ENCODE measurements around the gene ONECUT1.

DNA sequence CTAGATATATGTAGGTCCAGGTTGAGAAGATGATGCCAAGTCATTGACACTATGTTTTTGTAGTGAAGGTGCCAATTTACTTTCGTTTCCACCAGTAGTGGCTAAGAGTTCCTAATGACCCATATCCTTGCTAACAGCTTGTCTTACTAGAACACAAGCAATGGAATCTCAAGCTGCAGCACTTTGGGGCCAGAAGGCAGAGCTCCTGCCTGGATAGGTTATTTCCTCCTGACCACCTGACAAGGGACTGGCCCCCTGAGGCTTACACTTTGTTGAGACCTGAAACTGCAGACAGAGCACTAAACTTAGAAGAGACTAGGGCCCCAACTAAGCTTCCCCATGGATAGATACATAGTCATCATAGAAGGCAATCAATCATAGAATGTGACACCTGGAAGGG, 11.7 kb downstream of the ONECUT1 start:
- TF ChIP-seq, protein P1, sequence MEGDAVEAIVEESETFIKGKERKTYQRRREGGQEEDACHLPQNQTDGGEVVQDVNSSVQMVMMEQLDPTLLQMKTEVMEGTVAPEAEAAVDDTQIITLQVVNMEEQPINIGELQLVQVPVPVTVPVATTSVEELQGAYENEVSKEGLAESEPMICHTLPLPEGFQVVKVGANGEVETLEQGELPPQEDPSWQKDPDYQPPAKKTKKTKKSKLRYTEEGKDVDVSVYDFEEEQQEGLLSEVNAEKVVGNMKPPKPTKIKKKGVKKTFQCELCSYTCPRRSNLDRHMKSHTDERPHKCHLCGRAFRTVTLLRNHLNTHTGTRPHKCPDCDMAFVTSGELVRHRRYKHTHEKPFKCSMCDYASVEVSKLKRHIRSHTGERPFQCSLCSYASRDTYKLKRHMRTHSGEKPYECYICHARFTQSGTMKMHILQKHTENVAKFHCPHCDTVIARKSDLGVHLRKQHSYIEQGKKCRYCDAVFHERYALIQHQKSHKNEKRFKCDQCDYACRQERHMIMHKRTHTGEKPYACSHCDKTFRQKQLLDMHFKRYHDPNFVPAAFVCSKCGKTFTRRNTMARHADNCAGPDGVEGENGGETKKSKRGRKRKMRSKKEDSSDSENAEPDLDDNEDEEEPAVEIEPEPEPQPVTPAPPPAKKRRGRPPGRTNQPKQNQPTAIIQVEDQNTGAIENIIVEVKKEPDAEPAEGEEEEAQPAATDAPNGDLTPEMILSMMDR (IDR thresholded peaks at IDR 0.05), result no peak
- TF ChIP-seq POLR2A (IDR thresholded peaks at IDR 0.05), result no peak
- no peak for TF ChIP-seq EP300 (IDR thresholded peaks at IDR 0.05)

Data from sigmoid colon (tissue), 4 donors.